GM12892 (cell line): ENCODE results near the gene NPTX2.

Experiments used
- POLR2A ChIP-seq: IDR thresholded peaks from 2 replicates; pipeline ENCODE4 v1.6.1; 2011; ENCODE audit warnings: low read depth, low read length, control low read depth
- POLR2AphosphoS5 ChIP-seq: IDR thresholded peaks from 2 replicates; pipeline ENCODE4 v1.6.1; 2011; ENCODE audit warnings: low read depth, low read length, control low read depth

DNA sequence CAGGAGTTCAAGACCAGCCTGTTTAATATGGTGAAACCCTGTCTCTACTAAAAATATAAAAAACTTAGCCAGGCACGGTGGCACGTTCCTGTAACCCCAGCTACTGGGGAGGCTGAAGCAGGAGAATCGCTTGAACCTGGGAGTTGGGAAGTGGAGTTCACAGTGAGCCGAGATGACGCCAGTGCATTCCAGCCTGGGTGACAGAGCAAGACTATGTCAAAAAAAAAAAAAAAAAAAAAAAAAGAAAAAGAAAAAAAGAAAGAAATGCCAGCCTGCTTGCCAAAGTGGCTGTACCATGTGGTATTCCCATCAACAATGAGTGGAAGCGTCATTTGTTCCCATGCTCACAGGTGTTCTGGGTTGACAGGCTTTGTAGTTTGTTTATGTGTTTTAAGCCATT, 43.3 kb upstream of the NPTX2 start:
- TF ChIP-seq POLR2A (no peak), POLR2AphosphoS5 (no peak)
